Stomach smooth muscle (tissue), 2 donors: ENCODE results near the gene PPFIA1.

Source experiments
- H3K27ac ChIP-seq: one replicate; pipeline ENCODE4 v1.7.0; 2013; ENCODE audit warnings: mild to moderate bottlenecking, low read length, inconsistent platforms
- H3K27me3 ChIP-seq, 2 donors: one replicate each; pipeline ENCODE4 v1.7.0; 2013; ENCODE audit warnings: low read length in 2 of 2; ENCODE audit not compliant: insufficient read depth in 2 of 2, control insufficient read depth in 1 of 2
- H3K36me3 ChIP-seq, 2 donors: one replicate each; pipeline ENCODE4 v1.7.0; 2013; ENCODE audit warnings: low read length in 2 of 2; ENCODE audit not compliant: control insufficient read depth in 2 of 2, insufficient read depth in 2 of 2
- H3K4me1 ChIP-seq: one replicate; pipeline ENCODE4 v1.7.0; 2013; ENCODE audit warnings: low read length; ENCODE audit not compliant: control insufficient read depth, insufficient read depth
- H3K4me3 ChIP-seq, 2 donors: one replicate each; pipeline ENCODE4 v1.7.0; 2013; ENCODE audit warnings: low read length in 2 of 2
- H3K9ac ChIP-seq, 2 donors: one replicate each; pipeline ENCODE4 v1.7.0; 2013; ENCODE audit warnings: low read length in 2 of 2, mild to moderate bottlenecking in 1 of 2
- H3K9me3 ChIP-seq, 2 donors: one replicate each; pipeline ENCODE4 v1.7.0; 2013; ENCODE audit warnings: low read length in 2 of 2; ENCODE audit not compliant: control insufficient read depth in 2 of 2
- donor health status: healthy.
- donor health status: Pancreatic carcinoma.

Gene PPFIA1

GRCh38 chr11:70296681-70297080, 26.2 kb downstream of the PPFIA1 start:
- Histone ChIP-seq H3K4me3 (no peak overlapping the region), H3K9ac (no peak overlapping the region), H3K36me3 (peaks cover 0 to 6% of the 10 kb centered on the region in 2 donors), H3K27ac (no peak overlapping the region), H3K9me3 (no peaks in the 10 kb centered on the region), H3K4me1 (no peaks in the 10 kb centered on the region), H3K27me3 (no peaks in the 10 kb centered on the region)

- H3K27me3 ChIP-seq, result no peaks in the 10 kb centered on the region
- H3K27ac ChIP-seq, result no peak overlapping the region
- H3K9ac ChIP-seq, result no peak overlapping the region
- H3K4me1 ChIP-seq, result no peaks in the 10 kb centered on the region
- no peak overlapping the region for H3K4me3 ChIP-seq
- peaks cover 0 to 6% of the 10 kb centered on the region in 2 donors for H3K36me3 ChIP-seq
- no peaks in the 10 kb centered on the region for H3K9me3 ChIP-seq
Measured at GRCh38 chr11:70297341-70297740, 26.9 kb downstream of the PPFIA1 start.

- H3K36me3 ChIP-seq, result peaks cover 0 to 6% of the 10 kb centered on the region in 2 donors
Measured at GRCh38 chr11:70298243-70298915, 27.9 kb downstream of the PPFIA1 start.

GRCh38 chr11:70299636-70300035, 29.1 kb downstream of the PPFIA1 start:
- no peaks in the 10 kb centered on the region for H3K9me3 ChIP-seq
- no peak overlapping the region for H3K9ac ChIP-seq
- H3K27me3 ChIP-seq, result no peaks in the 10 kb centered on the region
- no peak overlapping the region for H3K4me3 ChIP-seq
- peaks cover 5% of the 10 kb centered on the region for H3K4me1 ChIP-seq
- peaks cover 0 to 4% of the 10 kb centered on the region in 2 donors for H3K36me3 ChIP-seq
- H3K27ac ChIP-seq, result no peak overlapping the region

More at GRCh38 chr11:70298243-70298915, 27.9 kb downstream of the PPFIA1 start:
- Histone ChIP-seq H3K27ac (no peak overlapping the region), H3K9ac (no peak overlapping the region), H3K4me1 (peaks cover 2% of the 10 kb centered on the region), H3K27me3 (no peaks in the 10 kb centered on the region), H3K4me3 (no peak overlapping the region), H3K9me3 (no peaks in the 10 kb centered on the region)

GRCh38 chr11:70301191-70301590, 30.7 kb downstream of the PPFIA1 start:
- Histone ChIP-seq H3K27ac (no peak overlapping the region), H3K4me3 (no peak overlapping the region), H3K27me3 (no peaks in the 10 kb centered on the region), H3K9ac (no peak overlapping the region), H3K4me1 (peaks cover 5% of the 10 kb centered on the region), H3K36me3 (peaks cover 0 to 9% of the 10 kb centered on the region in 2 donors), H3K9me3 (no peaks in the 10 kb centered on the region)

GRCh38 chr11:70301721-70302418, 31.4 kb downstream of the PPFIA1 start:
- no peaks in the 10 kb centered on the region for H3K9me3 ChIP-seq
- peaks cover 5% of the 10 kb centered on the region for H3K4me1 ChIP-seq
- no peak overlapping the region for H3K4me3 ChIP-seq
- peaks cover 0 to 9% of the 10 kb centered on the region in 2 donors for H3K36me3 ChIP-seq
- H3K9ac ChIP-seq, result no peak overlapping the region
- no peaks in the 10 kb centered on the region for H3K27me3 ChIP-seq
- no peak overlapping the region for H3K27ac ChIP-seq

GRCh38 chr11:70302419-70302752, 31.9 kb downstream of the PPFIA1 start:
- Histone ChIP-seq H3K9ac (no peak overlapping the region), H3K4me3 (no peak overlapping the region), H3K27me3 (no peaks in the 10 kb centered on the region), H3K4me1 (peaks cover 5% of the 10 kb centered on the region), H3K27ac (no peak overlapping the region), H3K36me3 (peaks cover 0 to 9% of the 10 kb centered on the region in 2 donors), H3K9me3 (no peaks in the 10 kb centered on the region)

GRCh38 chr11:70303070-70303469, 32.6 kb downstream of the PPFIA1 start:
- Histone ChIP-seq H3K9ac (no peak overlapping the region), H3K27me3 (no peaks in the 10 kb centered on the region), H3K36me3 (peaks cover 0 to 9% of the 10 kb centered on the region in 2 donors)

GRCh38 chr11:70304208-70304603, 33.7 kb downstream of the PPFIA1 start:
- Histone ChIP-seq H3K27ac (no peak overlapping the region), H3K36me3 (peaks cover 0 to 9% of the 10 kb centered on the region in 2 donors), H3K9ac (no peak overlapping the region), H3K4me1 (peaks cover 5% of the 10 kb centered on the region), H3K4me3 (no peak overlapping the region), H3K9me3 (no peaks in the 10 kb centered on the region), H3K27me3 (no peaks in the 10 kb centered on the region)

More at GRCh38 chr11:70303070-70303469, 32.6 kb downstream of the PPFIA1 start:
- Histone ChIP-seq H3K4me3 (no peak overlapping the region), H3K9me3 (no peaks in the 10 kb centered on the region), H3K27ac (no peak overlapping the region), H3K4me1 (peaks cover 5% of the 10 kb centered on the region)

- Histone ChIP-seq H3K4me1 (peaks cover 5% of the 10 kb centered on the region), H3K9ac (no peak overlapping the region), H3K9me3 (no peaks in the 10 kb centered on the region), H3K4me3 (no peak overlapping the region), H3K27ac (no peak overlapping the region), H3K36me3 (peaks cover 0 to 8% of the 10 kb centered on the region in 2 donors), H3K27me3 (no peaks in the 10 kb centered on the region)
Measured at GRCh38 chr11:70305501-70305900, 35.0 kb downstream of the PPFIA1 start.

GRCh38 chr11:70306586-70307033, 36.1 kb downstream of the PPFIA1 start:
- Histone ChIP-seq H3K27ac (no peak overlapping the region), H3K4me1 (peaks cover 5% of the 10 kb centered on the region), H3K9ac (no peak overlapping the region), H3K27me3 (no peaks in the 10 kb centered on the region), H3K36me3 (peaks cover 0 to 5% of the 10 kb centered on the region in 2 donors), H3K4me3 (no peak overlapping the region), H3K9me3 (no peaks in the 10 kb centered on the region)
